SK-N-MC (cell line): ENCODE measurements around the gene LRCOL1.

Experiments
- EZH2 ChIP-seq: fragments of 200-600 bp; sonication (generic); IDR thresholded peaks from one replicate; pipeline ENCODE4 v1.6.1; 2017; ENCODE audit warnings: antibody characterized with exemption
- POLR2AphosphoS5 ChIP-seq: IDR thresholded peaks from 2 replicates; pipeline ENCODE4 v1.6.1; 2012; ENCODE audit warnings: mild to moderate bottlenecking, low read depth, low read length, borderline replicate concordance

- TF ChIP-seq POLR2AphosphoS5, result no peak
- TF ChIP-seq EZH2, result no peak
Measured at GRCh38 chr12:132597333-132598316, 12.8 kb downstream of the LRCOL1 start.
